ENCODE results near the gene LENG8. TPM values are rescaled to one million over a fixed set of nuclear protein-coding genes. Genes with fewer than 3 reads are reported as not detected.

The LENG8 gene
- total RNA-seq, 2 donors from 2014 or later, result 282 to 305 TPM

DNA sequence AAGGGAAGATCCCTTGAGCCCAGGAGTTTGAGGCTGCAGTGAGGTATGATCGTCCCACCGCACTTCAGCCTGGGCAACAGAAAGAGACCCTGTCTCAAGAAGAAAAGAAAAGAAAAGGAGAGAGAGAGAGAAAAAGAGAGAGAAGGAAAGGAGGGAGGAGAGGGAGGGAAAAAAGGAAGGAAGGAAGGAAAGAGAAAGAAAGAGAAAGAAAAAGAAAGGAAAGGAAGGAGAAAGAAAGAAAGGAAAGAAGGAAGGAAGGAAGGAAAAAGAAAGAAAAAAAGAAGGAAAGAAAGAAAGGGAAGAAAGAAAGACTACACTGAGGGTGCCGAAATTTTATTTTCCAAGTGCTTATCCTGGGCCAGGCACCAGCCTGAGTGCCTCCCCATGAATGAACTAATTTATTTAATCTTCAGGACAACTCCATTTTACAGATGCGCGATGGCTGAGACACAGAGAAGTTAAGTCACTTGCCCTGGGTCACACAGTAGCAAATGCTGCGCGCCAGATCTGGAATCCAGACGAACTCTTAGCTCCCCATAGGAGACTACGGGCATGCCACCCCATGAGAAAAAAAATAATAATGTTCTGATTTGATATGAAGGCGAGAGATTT is 21.4 kb downstream of the LENG8 start:
- Histone ChIP-seq H3K36me3 (no peaks in the 10 kb centered on the region), H3K9me3 (no peaks in the 10 kb centered on the region), H3K4me3 (peak overlapping the region; percentile 80), H3K27ac (peak overlapping the region in 1 of 2 donors; percentile 82), H3K27me3 (replicated peaks; ENCODE audit: insufficient read depth) (no peaks in the 10 kb centered on the region), H3K4me1 (ENCODE audit: control insufficient read depth in 1 of 2, low read depth in 2 of 2) (peaks cover 3 to 24% of the 10 kb centered on the region in 2 donors)
- DNase-seq (ENCODE audit: low spot score) (no peak), ATAC-seq (ENCODE audit: insufficient number of reproducible peaks, low FRiP score, low read depth) (no peak)
- TF ChIP-seq, protein P1, sequence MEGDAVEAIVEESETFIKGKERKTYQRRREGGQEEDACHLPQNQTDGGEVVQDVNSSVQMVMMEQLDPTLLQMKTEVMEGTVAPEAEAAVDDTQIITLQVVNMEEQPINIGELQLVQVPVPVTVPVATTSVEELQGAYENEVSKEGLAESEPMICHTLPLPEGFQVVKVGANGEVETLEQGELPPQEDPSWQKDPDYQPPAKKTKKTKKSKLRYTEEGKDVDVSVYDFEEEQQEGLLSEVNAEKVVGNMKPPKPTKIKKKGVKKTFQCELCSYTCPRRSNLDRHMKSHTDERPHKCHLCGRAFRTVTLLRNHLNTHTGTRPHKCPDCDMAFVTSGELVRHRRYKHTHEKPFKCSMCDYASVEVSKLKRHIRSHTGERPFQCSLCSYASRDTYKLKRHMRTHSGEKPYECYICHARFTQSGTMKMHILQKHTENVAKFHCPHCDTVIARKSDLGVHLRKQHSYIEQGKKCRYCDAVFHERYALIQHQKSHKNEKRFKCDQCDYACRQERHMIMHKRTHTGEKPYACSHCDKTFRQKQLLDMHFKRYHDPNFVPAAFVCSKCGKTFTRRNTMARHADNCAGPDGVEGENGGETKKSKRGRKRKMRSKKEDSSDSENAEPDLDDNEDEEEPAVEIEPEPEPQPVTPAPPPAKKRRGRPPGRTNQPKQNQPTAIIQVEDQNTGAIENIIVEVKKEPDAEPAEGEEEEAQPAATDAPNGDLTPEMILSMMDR (IDR thresholded peaks at IDR 0.05), result no peak

DNA sequence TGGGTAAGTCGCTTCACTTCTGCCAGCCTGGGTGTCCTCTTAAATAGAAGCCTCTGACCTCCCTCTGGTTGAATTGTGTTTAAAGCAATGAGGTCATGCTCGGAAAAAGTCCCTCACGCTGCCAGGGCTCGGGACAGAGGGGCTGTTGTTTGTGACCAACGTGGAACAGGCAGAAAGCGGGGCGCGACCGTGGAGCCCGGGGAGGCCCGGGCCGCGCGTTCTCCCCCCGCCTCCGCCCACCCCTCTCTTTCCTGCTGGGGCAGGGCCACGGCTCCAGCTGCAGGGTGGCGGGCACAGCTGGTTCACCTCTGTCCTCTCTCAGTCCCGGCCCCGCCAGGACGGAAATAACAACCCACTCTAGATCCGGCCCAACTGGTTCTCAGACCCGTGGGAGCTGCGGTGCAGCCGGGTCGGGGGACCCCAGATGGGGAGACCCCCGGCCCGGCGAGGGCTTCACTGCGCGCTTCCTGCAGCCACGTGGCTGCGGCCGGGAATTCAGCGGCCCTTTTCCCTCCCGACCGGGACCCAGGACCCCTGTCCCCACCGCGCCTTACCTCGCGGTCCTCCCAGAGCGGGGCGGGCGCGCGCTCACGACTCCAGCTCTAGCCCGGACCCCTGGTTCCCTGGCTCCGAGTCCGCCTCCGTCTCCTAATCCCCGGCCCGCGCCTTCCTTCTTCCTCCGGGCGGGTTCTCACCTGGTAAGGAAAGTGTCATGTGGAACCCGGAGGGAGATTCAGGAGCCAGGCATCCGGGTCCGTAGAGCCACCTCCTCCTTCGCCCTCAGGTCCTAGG is 22.2 kb downstream of the LENG8 start:
- peak; percentile 35 for ATAC-seq (ENCODE audit: insufficient number of reproducible peaks, low FRiP score, low read depth)
- Histone ChIP-seq H3K27me3 (replicated peaks; ENCODE audit: insufficient read depth) (no peaks in the 10 kb centered on the region), H3K9me3 (no peaks in the 10 kb centered on the region), H3K27ac (peak overlapping the region; percentile 70 to 82), H3K4me3 (peak overlapping the region; percentile 80), H3K4me1 (ENCODE audit: control insufficient read depth in 1 of 2, low read depth in 2 of 2) (peaks cover 3 to 24% of the 10 kb centered on the region in 2 donors), H3K36me3 (no peaks in the 10 kb centered on the region)
- TF ChIP-seq, protein P1 (IDR thresholded peaks at IDR 0.05), result no peak
- DNase-seq (ENCODE audit: low spot score), result no peak

DNA sequence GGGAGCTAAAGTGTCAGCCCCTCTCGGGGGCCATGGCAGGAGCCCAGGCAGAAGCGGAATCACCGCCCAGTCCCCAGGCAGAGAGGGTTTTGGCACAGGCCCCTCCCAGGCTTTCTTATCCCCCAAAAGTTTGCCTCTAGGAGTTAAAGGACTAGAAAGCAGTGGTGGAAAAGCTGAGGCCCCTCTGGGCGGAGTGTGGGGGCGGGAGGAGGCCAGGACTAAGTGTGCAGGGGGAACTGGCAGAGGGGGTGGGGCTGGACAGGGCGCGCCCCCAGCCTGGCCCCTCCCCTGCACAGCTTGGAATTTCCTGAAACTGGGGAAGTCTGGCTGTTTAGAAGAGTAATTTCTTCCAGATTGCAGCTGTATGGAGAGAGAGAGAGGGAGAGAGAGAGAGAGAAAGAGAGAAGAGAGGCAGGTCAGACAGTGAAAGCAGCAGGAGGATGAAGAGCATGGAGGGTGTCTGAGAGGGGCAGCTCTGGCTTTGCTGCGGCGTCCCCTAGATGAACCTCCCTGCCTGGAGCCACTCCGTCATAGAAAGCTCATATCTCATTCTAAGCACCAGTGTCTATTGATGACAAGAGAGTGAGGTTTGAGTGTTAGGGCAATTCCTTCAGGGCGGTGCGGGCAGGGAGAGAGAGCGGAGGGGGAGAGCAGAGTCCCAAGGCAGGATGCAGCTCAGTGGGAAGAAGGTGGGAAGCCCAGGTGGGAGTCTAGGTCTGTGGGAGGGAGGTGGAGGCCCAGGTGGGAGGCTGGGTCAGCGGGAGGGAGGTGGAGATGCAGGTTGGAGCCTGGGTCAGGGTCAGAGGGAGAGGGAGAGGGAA is 24.3 kb downstream of the LENG8 start, which contains the start of gene CDC42EP5:
TSS of gene CDC42EP5 (minus strand) at position 226 of the 821 bp plus-strand sequence. CDS start 7,749 bp downstream, outside the sequence.
- Histone ChIP-seq H3K36me3 (no peaks in the 10 kb centered on the region), H3K4me3 (peak within 1 kb of the TSS; percentile 81), H3K27me3 (replicated peaks; ENCODE audit: insufficient read depth) (no peaks in the 10 kb centered on the region), H3K4me1 (ENCODE audit: control insufficient read depth in 1 of 2, low read depth in 2 of 2) (peaks cover 3 to 24% of the 10 kb centered on the region in 2 donors), H3K9me3 (no peaks in the 10 kb centered on the region), H3K27ac (peak within 1 kb of the TSS; percentile 65 to 81)
- DNase-seq (ENCODE audit: low spot score), result no peak
- TF ChIP-seq, protein P1 (IDR thresholded peaks at IDR 0.05), result no peak
- ATAC-seq (ENCODE audit: insufficient number of reproducible peaks, low FRiP score, low read depth), result peak; percentile 80

DNA sequence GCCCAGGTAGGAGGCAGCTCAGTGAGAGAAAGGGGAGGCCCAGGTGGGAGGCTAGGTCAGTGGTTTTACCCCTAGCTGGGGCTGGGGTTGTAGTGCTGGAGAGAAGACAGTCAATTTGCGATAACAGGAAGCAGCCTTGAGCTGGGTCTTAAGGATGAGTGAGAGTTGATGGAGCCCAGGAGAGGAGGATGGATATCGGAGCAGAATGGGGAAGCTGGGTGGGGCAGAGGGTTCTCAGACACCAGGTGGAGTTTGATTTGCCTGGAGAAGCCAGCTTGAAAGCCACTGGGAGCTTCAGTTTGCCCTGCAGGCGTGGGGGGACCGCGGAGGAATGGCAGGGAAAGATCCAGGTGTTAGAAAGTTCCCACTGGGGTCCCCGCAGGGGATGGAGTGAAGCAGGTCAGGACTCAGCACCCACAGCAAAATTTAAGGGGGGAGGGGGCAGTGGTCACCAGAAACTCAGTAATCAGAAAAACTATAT is 24.9 kb downstream of the LENG8 start:
- peak overlapping the region; percentile 65 to 81 for H3K27ac ChIP-seq
- no peaks in the 10 kb centered on the region for H3K36me3 ChIP-seq
- DNase-seq (ENCODE audit: low spot score) (no peak), ATAC-seq (ENCODE audit: insufficient number of reproducible peaks, low FRiP score, low read depth) (no peak)
- H3K4me1 ChIP-seq (ENCODE audit: control insufficient read depth in 1 of 2, low read depth in 2 of 2), result peaks cover 3 to 24% of the 10 kb centered on the region in 2 donors
- peak overlapping the region; percentile 81 for H3K4me3 ChIP-seq
- no peaks in the 10 kb centered on the region for H3K9me3 ChIP-seq
- H3K27me3 ChIP-seq (replicated peaks; ENCODE audit: insufficient read depth), result no peaks in the 10 kb centered on the region
- TF ChIP-seq, protein P1 (IDR thresholded peaks at IDR 0.05), result no peak
